Kidney (tissue), 14 donors: ENCODE data around the gene SESN3. TPM values are rescaled to one million over a fixed set of nuclear protein-coding genes. Genes with fewer than 3 reads are reported as not detected.

ENCODE experiments used
- DNase-seq, 5 donors: peaks; one replicate each; pipeline ENCODE4 v3.0.0-alpha.2; 2013 to 2020
- FAIRE-seq: peaks from 2 replicates; lab custom pipeline; 2012; peaks lifted over from hg19 to GRCh38; lab: Jason Lieb, UNC
- H3K27ac ChIP-seq, 2 donors: one replicate each; pipeline ENCODE4 v1.7.0; 2013; ENCODE audit warnings: low read depth in 2 of 2, low read length in 2 of 2, inconsistent platforms in 1 of 2
- H3K27me3 ChIP-seq: one replicate; pipeline ENCODE4 v1.7.1; 2013; ENCODE audit warnings: low read length, inconsistent platforms; ENCODE audit not compliant: control insufficient read depth, insufficient read depth
- H3K36me3 ChIP-seq, 3 donors: one replicate each; pipeline versions ENCODE4 v1.7.0 to v1.7.1; 2013; ENCODE audit warnings: low read length in 3 of 3, control low read depth in 1 of 3, inconsistent platforms in 1 of 3; ENCODE audit not compliant: insufficient read depth in 3 of 3, control insufficient read depth in 2 of 3
- H3K4me1 ChIP-seq, 3 donors: one replicate each; pipeline versions ENCODE4 v1.7.0 to v1.7.1; 2013; ENCODE audit warnings: low read length in 3 of 3, inconsistent platforms in 1 of 3, low read depth in 1 of 3; ENCODE audit not compliant: control insufficient read depth in 2 of 3, insufficient read depth in 2 of 3
- H3K4me3 ChIP-seq, 3 donors: one replicate each; pipeline versions ENCODE4 v1.7.0 to v1.8.1; 2013; ENCODE audit warnings: low read length in 3 of 3, control low read depth in 1 of 3, inconsistent platforms in 1 of 3
- H3K9ac ChIP-seq, 3 donors: one replicate each; pipeline versions ENCODE4 v1.7.0 to v1.7.1; 2013; ENCODE audit warnings: low read length in 3 of 3, control low read depth in 1 of 3, inconsistent platforms in 1 of 3
- H3K9me3 ChIP-seq, 3 donors: one replicate each; pipeline versions ENCODE4 v1.7.0 to v1.7.1; 2013; ENCODE audit warnings: low read length in 3 of 3, control low read depth in 1 of 3, inconsistent platforms in 1 of 3; ENCODE audit not compliant: control insufficient read depth in 2 of 3, insufficient read depth in 1 of 3
- intact Hi-C: fragments of 100-400 bp; cut with DNase I; formaldehyde crosslinking; loops from one replicate; pipeline ENCODE4 v1.11.1; 2022
- polyA plus RNA-seq: library from polyadenylated mRNA; stranded (reverse); fragments of 350-450 nt; fragmentation: Illumina TruSeq; extraction: RNeasy Lipid Tissue Mini Kit (QIAGEN cat#74804); gene quantifications from one replicate; pipeline ENCODE4 v1.2.3, GENCODE V29; 2014; ENCODE audit warnings: low read depth, low replicate concordance; ENCODE audit not compliant: insufficient read depth
- total RNA-seq: library from RNA; stranded (reverse); fragmentation: NEBNext Ultra II Directional; extraction: Animal tissue kit (Norgen Biotek cat#: 25700); gene quantifications from one replicate; pipeline ENCODE4 v1.2.1, GENCODE V29; 2021
- TF ChIP-seq, protein P1 (sequence below): IDR thresholded peaks from 3 replicates; pipeline ENCODE4 v1.5.1; 2012; ENCODE audit warnings: mild to moderate bottlenecking, moderate library complexity, borderline replicate concordance; ENCODE audit not compliant: insufficient read depth; ENCODE audit errors: extremely low read depth
- donor health status: control.
- donor health status: control.
- donor health status: control.
- donor health status: control.
- donor health status: control.
- donor health status: DM: yes; HTN: yes; CAD: no.
- donor health status: Normal renal cell carcinoma (clear cell type).

The SESN3 gene
- total and polyA plus RNA-seq, 2 donors from 2014 or later: 5.1 to 50.1 TPM

GRCh38 chr11:95239871-95240649 lies 9.1 kb upstream of the SESN3 start:
- Histone ChIP-seq H3K9ac (no peak overlapping the region), H3K4me3 (no peak overlapping the region), H3K36me3 (no peaks in the 10 kb centered on the region), H3K4me1 (peaks cover 4 to 13% (median 4%) of the 10 kb centered on the region in 3 donors), H3K27me3 (no peaks in the 10 kb centered on the region), H3K9me3 (no peaks in the 10 kb centered on the region), H3K27ac (no peak overlapping the region)
- TF ChIP-seq, protein P1, sequence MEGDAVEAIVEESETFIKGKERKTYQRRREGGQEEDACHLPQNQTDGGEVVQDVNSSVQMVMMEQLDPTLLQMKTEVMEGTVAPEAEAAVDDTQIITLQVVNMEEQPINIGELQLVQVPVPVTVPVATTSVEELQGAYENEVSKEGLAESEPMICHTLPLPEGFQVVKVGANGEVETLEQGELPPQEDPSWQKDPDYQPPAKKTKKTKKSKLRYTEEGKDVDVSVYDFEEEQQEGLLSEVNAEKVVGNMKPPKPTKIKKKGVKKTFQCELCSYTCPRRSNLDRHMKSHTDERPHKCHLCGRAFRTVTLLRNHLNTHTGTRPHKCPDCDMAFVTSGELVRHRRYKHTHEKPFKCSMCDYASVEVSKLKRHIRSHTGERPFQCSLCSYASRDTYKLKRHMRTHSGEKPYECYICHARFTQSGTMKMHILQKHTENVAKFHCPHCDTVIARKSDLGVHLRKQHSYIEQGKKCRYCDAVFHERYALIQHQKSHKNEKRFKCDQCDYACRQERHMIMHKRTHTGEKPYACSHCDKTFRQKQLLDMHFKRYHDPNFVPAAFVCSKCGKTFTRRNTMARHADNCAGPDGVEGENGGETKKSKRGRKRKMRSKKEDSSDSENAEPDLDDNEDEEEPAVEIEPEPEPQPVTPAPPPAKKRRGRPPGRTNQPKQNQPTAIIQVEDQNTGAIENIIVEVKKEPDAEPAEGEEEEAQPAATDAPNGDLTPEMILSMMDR: no peak
- FAIRE-seq: no peak
- intact Hi-C loops: no loop called here
- no peak for DNase-seq

- peak overlapping the region; percentile 57 to 76 (median 74) for H3K9ac ChIP-seq
- H3K9me3 ChIP-seq: no peaks in the 10 kb centered on the region
- no peaks in the 10 kb centered on the region for H3K27me3 ChIP-seq
- FAIRE-seq (no peak), DNase-seq (peak in 2 of 5 donors; percentile 66 to 73)
- intact Hi-C loops: no loop called here
- H3K36me3 ChIP-seq: no peaks in the 10 kb centered on the region
- peak overlapping the region; percentile 86 to 98 for H3K27ac ChIP-seq
- TF ChIP-seq, protein P1: no peak
- H3K4me1 ChIP-seq: peaks cover 0 to 8% (median 7%) of the 10 kb centered on the region in 3 donors
- peak overlapping the region; percentile 62 to 77 (median 65) for H3K4me3 ChIP-seq
Observed at GRCh38 chr11:95232666-95233065, 1.7 kb upstream of the SESN3 start.

- peak overlapping the region; percentile 62 to 77 (median 65) for H3K4me3 ChIP-seq
- TF ChIP-seq, protein P1: no peak
- no peaks in the 10 kb centered on the region for H3K36me3 ChIP-seq
- no peaks in the 10 kb centered on the region for H3K27me3 ChIP-seq
- peak overlapping the region; percentile 57 to 76 (median 74) for H3K9ac ChIP-seq
- intact Hi-C loops: no loop called here
- H3K9me3 ChIP-seq: no peaks in the 10 kb centered on the region
- DNase-seq (peak; percentile 89 to 93 (median 92)), FAIRE-seq (no peak)
- peaks cover 0 to 8% (median 7%) of the 10 kb centered on the region in 3 donors for H3K4me1 ChIP-seq
- H3K27ac ChIP-seq: peak overlapping the region; percentile 86 to 98
Observed at GRCh38 chr11:95231881-95232605, 1.0 kb upstream of the SESN3 start.
